Osteocyte (in vitro differentiated cells): ENCODE measurements around the gene UBAC2. TPM values are rescaled to one million over a fixed set of nuclear protein-coding genes. Genes with fewer than 3 reads are reported as not detected.

Experiments
- DNase-seq: peaks from one replicate; pipeline ENCODE4 v3.0.0; 2021; ENCODE audit warnings: mixed read lengths; ENCODE audit not compliant: unreplicated experiment; ENCODE audit errors: extremely low spot score
- H3K27ac Mint-ChIP-seq: one replicate; pipeline ENCODE4 v1.8.0; 2021; ENCODE audit warnings: mild to moderate bottlenecking, mixed read lengths; ENCODE audit not compliant: unreplicated experiment
- H3K27me3 Mint-ChIP-seq: one replicate; pipeline ENCODE4 v1.8.0; 2021; ENCODE audit warnings: mixed read lengths; ENCODE audit not compliant: unreplicated experiment
- H3K36me3 Mint-ChIP-seq: one replicate; pipeline ENCODE4 v1.8.0; 2021; ENCODE audit warnings: mixed read lengths; ENCODE audit not compliant: unreplicated experiment
- H3K4me1 Mint-ChIP-seq: one replicate; pipeline ENCODE4 v1.8.0; 2021; ENCODE audit warnings: mixed read lengths; ENCODE audit not compliant: unreplicated experiment
- H3K4me3 Mint-ChIP-seq: one replicate; pipeline ENCODE4 v1.8.0; 2021; ENCODE audit warnings: mild to moderate bottlenecking, moderate library complexity, mixed read lengths; ENCODE audit not compliant: unreplicated experiment
- H3K9me3 Mint-ChIP-seq: one replicate; pipeline ENCODE4 v1.8.0; 2021; ENCODE audit warnings: mixed read lengths; ENCODE audit not compliant: unreplicated experiment
- microRNA-seq: library from miRNA; unstranded; fragments of <30 nt; microRNA quantifications from one replicate; pipeline ENCODE4 v1.1.0, GENCODE V29; 2020; ENCODE audit not compliant: unreplicated experiment
- total RNA-seq: library from RNA; stranded (reverse); gene quantifications from 2 replicates; pipeline ENCODE4 v1.2.1, GENCODE V29; 2021
- TF ChIP-seq, protein P1 (sequence below): fragments of 200-600 bp; sonication (generic); IDR thresholded peaks from 2 replicates; pipeline ENCODE4 v1.5.0; 2021; ENCODE audit warnings: antibody characterized with exemption, mild to moderate bottlenecking, moderate library complexity

Gene UBAC2
- total RNA-seq, 1 donor from 2014 or later = 64.0 TPM

DNA sequence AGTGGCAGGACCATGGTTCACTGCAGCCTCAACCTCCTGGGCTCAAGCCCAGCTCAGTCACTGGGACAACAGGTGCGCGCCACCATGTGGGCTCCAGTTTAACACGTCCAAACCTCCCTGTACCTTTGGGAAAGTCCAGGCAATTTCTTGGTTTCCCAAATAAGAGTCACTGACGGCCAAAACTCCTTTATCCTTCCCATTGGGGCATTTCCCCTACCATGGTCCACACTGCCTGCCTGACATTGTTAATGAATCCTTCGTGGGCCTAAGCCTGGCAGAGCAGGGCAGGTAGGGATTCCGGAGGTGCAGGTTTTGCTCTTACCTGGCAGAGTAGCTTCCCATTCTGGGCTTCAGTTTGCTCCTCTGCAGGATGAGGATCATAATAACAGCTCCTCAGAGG lies 234.5 kb downstream of the UBAC2 start:
- Mint-ChIP-seq H3K4me3 (no peak overlapping the region), H3K27me3 (peaks cover 22% of the 10 kb centered on the region), H3K4me1 (peaks cover 17% of the 10 kb centered on the region), H3K27ac (no peak overlapping the region), H3K36me3 (no peaks in the 10 kb centered on the region), H3K9me3 (no peaks in the 10 kb centered on the region)
- TF ChIP-seq, protein P1, sequence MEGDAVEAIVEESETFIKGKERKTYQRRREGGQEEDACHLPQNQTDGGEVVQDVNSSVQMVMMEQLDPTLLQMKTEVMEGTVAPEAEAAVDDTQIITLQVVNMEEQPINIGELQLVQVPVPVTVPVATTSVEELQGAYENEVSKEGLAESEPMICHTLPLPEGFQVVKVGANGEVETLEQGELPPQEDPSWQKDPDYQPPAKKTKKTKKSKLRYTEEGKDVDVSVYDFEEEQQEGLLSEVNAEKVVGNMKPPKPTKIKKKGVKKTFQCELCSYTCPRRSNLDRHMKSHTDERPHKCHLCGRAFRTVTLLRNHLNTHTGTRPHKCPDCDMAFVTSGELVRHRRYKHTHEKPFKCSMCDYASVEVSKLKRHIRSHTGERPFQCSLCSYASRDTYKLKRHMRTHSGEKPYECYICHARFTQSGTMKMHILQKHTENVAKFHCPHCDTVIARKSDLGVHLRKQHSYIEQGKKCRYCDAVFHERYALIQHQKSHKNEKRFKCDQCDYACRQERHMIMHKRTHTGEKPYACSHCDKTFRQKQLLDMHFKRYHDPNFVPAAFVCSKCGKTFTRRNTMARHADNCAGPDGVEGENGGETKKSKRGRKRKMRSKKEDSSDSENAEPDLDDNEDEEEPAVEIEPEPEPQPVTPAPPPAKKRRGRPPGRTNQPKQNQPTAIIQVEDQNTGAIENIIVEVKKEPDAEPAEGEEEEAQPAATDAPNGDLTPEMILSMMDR = no peak
- DNase-seq = no peak

DNA sequence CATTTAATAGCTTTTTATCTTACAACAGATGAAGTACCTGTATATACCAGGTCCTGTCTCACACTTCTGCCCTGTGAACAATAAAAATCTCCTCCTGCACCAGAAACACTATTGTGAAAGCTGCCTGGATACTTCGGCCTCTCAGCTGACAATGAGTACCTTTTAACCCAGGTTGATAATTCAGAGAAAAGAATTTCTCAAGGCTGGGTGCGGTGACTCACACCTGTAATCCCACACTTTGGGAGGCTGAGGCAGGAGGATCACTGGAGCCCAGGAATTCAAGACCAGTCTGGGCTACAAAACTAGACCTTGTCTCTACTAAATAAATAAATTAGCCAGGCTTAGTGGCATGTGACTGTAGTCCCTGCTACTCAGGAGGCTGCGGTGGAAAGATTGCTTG lies 235.3 kb downstream of the UBAC2 start:
- Mint-ChIP-seq H3K36me3 (no peaks in the 10 kb centered on the region), H3K27me3 (peaks cover 31% of the 10 kb centered on the region), H3K27ac (no peak overlapping the region), H3K4me1 (peaks cover 17% of the 10 kb centered on the region), H3K9me3 (no peaks in the 10 kb centered on the region), H3K4me3 (no peak overlapping the region)
- TF ChIP-seq, protein P1 = no peak
- DNase-seq = no peak

Small RNA genes within 50 kb of the gene (microRNA-seq; reads per million reads assigned to microRNA genes)
- gene MIR623 = not detected

Other genes starting within 250 kb of the UBAC2 start
- gene DOCK9, start 222.8 kb upstream of the UBAC2 start, total RNA-seq = 23.9 and 24.1 TPM in 2 replicates
- not detected in 2 replicates for gene GPR18, start 57.5 kb downstream of the UBAC2 start, total RNA-seq
- gene GPR183, start 106.5 kb downstream of the UBAC2 start, total RNA-seq = 0.19 TPM in 1 of 2 replicates, not detected in the other